ENCODE results near the gene KRT79. TPM values are rescaled to one million over a fixed set of nuclear protein-coding genes. Genes with fewer than 3 reads are reported as not detected.

Gene KRT79
- polyA plus RNA-seq, 1 donor from 2014 or later: not detected

- no peaks in the 10 kb centered on the region for H4K20me1 ChIP-seq (ENCODE audit: insufficient read depth)
- H3K27ac ChIP-seq (ENCODE audit: low read length): no peak overlapping the region
- H3K9me2 ChIP-seq (ENCODE audit: insufficient read depth, low read length): no peaks in the 10 kb centered on the region
- TF ChIP-seq, protein P1, sequence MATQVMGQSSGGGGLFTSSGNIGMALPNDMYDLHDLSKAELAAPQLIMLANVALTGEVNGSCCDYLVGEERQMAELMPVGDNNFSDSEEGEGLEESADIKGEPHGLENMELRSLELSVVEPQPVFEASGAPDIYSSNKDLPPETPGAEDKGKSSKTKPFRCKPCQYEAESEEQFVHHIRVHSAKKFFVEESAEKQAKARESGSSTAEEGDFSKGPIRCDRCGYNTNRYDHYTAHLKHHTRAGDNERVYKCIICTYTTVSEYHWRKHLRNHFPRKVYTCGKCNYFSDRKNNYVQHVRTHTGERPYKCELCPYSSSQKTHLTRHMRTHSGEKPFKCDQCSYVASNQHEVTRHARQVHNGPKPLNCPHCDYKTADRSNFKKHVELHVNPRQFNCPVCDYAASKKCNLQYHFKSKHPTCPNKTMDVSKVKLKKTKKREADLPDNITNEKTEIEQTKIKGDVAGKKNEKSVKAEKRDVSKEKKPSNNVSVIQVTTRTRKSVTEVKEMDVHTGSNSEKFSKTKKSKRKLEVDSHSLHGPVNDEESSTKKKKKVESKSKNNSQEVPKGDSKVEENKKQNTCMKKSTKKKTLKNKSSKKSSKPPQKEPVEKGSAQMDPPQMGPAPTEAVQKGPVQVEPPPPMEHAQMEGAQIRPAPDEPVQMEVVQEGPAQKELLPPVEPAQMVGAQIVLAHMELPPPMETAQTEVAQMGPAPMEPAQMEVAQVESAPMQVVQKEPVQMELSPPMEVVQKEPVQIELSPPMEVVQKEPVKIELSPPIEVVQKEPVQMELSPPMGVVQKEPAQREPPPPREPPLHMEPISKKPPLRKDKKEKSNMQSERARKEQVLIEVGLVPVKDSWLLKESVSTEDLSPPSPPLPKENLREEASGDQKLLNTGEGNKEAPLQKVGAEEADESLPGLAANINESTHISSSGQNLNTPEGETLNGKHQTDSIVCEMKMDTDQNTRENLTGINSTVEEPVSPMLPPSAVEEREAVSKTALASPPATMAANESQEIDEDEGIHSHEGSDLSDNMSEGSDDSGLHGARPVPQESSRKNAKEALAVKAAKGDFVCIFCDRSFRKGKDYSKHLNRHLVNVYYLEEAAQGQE (IDR thresholded peaks at IDR 0.05; ENCODE audit: borderline replicate concordance): no peak
- TF ChIP-seq, protein P2, sequence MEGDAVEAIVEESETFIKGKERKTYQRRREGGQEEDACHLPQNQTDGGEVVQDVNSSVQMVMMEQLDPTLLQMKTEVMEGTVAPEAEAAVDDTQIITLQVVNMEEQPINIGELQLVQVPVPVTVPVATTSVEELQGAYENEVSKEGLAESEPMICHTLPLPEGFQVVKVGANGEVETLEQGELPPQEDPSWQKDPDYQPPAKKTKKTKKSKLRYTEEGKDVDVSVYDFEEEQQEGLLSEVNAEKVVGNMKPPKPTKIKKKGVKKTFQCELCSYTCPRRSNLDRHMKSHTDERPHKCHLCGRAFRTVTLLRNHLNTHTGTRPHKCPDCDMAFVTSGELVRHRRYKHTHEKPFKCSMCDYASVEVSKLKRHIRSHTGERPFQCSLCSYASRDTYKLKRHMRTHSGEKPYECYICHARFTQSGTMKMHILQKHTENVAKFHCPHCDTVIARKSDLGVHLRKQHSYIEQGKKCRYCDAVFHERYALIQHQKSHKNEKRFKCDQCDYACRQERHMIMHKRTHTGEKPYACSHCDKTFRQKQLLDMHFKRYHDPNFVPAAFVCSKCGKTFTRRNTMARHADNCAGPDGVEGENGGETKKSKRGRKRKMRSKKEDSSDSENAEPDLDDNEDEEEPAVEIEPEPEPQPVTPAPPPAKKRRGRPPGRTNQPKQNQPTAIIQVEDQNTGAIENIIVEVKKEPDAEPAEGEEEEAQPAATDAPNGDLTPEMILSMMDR (IDR thresholded peaks at IDR 0.05; ENCODE audit: poor library complexity, severe bottlenecking): no peak
- TF ChIP-seq MXI1 (conservative IDR thresholded peaks at IDR 0.05; ENCODE audit: poor library complexity, severe bottlenecking) (no peak), SMC3 (conservative IDR thresholded peaks at IDR 0.05; ENCODE audit: poor library complexity) (no peak), EP300 (conservative IDR thresholded peaks at IDR 0.05; ENCODE audit: poor library complexity, severe bottlenecking) (no peak), POLR2AphosphoS5 (IDR thresholded peaks at IDR 0.05) (no peak), TAF1 (IDR thresholded peaks at IDR 0.05; ENCODE audit: low read depth) (no peak), RAD21 (conservative IDR thresholded peaks at IDR 0.05) (no peak), EZH2 (IDR thresholded peaks at IDR 0.05; ENCODE audit: borderline replicate concordance, insufficient read depth, low read length, poor library complexity, severe bottlenecking) (no peak)
- no peaks in the 10 kb centered on the region for H3K36me3 ChIP-seq (ENCODE audit: insufficient read depth, low read length)
- no peak overlapping the region for H3K4me3 ChIP-seq (ENCODE audit: low read length)
- H2AFZ ChIP-seq (ENCODE audit: low read depth, low read length): no peak overlapping the region
- H3F3A ChIP-seq (ENCODE audit: insufficient read depth, low read length, poor library complexity, severe bottlenecking): no peaks in the 10 kb centered on the region
- H3K9me3 ChIP-seq (ENCODE audit: low read length): no peaks in the 10 kb centered on the region
- H3K9ac ChIP-seq (ENCODE audit: low read length): no peak overlapping the region
- no peak overlapping the region for H3K4me2 ChIP-seq (ENCODE audit: low read length)
- no peaks in the 10 kb centered on the region for H3K27me3 ChIP-seq (ENCODE audit: insufficient read depth, low read depth, low read length)
- H3K79me2 ChIP-seq (replicated peaks; ENCODE audit: insufficient read depth, low read length): no peaks in the 10 kb centered on the region
Measured at GRCh38 chr12:52782502-52782901, 51.6 kb downstream of the KRT79 start.

DNA sequence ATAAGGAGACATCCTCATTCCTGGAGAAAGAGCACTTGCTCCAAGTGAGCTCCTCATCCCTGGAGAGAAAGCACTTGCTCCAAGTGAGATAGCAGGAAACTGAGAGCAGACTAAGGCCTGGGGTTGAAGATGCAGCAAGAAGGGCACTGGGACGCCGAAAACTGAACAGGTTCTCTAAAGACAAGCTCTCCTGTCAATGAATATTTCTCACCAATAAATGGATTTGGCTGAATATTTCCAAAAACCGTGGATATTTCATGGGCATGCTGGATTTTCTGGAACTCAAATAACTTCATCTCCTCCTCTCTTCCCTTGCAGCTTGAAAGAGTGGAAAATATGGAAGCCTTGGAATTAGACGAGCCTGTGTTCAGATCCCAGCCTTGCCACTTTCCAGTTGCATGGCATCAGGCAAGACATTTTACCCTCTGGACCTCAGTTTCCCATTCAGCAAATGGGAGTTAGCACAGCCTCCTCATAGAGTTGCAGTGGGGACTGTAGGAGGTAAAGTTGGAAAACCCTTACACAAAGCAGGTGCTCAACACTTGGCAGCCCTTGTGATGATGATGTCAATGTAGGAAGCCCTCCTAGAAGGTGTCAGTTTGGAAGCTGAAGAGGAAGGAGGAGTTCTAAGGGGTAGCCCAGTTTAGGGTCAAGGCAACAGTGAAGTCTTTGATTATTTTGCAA, 52.6 kb downstream of the KRT79 start:
- Histone ChIP-seq H3K27me3 (ENCODE audit: insufficient read depth, low read depth, low read length) (no peaks in the 10 kb centered on the region), H2AFZ (ENCODE audit: low read depth, low read length) (no peak overlapping the region), H3K9me3 (ENCODE audit: low read length) (no peaks in the 10 kb centered on the region), H3K27ac (ENCODE audit: low read length) (no peak overlapping the region), H3K9me2 (ENCODE audit: insufficient read depth, low read length) (no peaks in the 10 kb centered on the region), H3K9ac (ENCODE audit: low read length) (no peak overlapping the region), H3F3A (ENCODE audit: insufficient read depth, low read length, poor library complexity, severe bottlenecking) (no peaks in the 10 kb centered on the region), H3K36me3 (ENCODE audit: insufficient read depth, low read length) (no peaks in the 10 kb centered on the region), H3K79me2 (replicated peaks; ENCODE audit: insufficient read depth, low read length) (no peaks in the 10 kb centered on the region), H3K4me3 (ENCODE audit: low read length) (no peak overlapping the region), H3K4me2 (ENCODE audit: low read length) (no peak overlapping the region), H4K20me1 (ENCODE audit: insufficient read depth) (no peaks in the 10 kb centered on the region)
- TF ChIP-seq EP300 (conservative IDR thresholded peaks at IDR 0.05; ENCODE audit: poor library complexity, severe bottlenecking): no peak
- TF ChIP-seq, protein P1 (IDR thresholded peaks at IDR 0.05; ENCODE audit: borderline replicate concordance): no peak
- no peak for TF ChIP-seq RAD21 (conservative IDR thresholded peaks at IDR 0.05)
- TF ChIP-seq, protein P2 (IDR thresholded peaks at IDR 0.05; ENCODE audit: poor library complexity, severe bottlenecking): no peak
- TF ChIP-seq POLR2AphosphoS5 (IDR thresholded peaks at IDR 0.05): no peak
- no peak for TF ChIP-seq SMC3 (conservative IDR thresholded peaks at IDR 0.05; ENCODE audit: poor library complexity)
- TF ChIP-seq EZH2 (IDR thresholded peaks at IDR 0.05; ENCODE audit: borderline replicate concordance, insufficient read depth, low read length, poor library complexity, severe bottlenecking): no peak
- TF ChIP-seq TAF1 (IDR thresholded peaks at IDR 0.05; ENCODE audit: low read depth): no peak
- no peak for TF ChIP-seq MXI1 (conservative IDR thresholded peaks at IDR 0.05; ENCODE audit: poor library complexity, severe bottlenecking)
